Caco-2 (cell line): ENCODE results near the gene ZNF189. TPM values are rescaled to one million over a fixed set of nuclear protein-coding genes. Genes with fewer than 3 reads are reported as not detected.

ENCODE experiments used
- BruUV-seq: library from RNA; stranded (reverse); fragments of 400-500 nt; replicated peaks from 2 replicates; lab custom pipeline; 2021; lab: Mats Ljungman, UMichigan
- CTCF ChIA-PET: fragments of 300-600 bp; sonication (Branson Sonifier 250); formaldehyde crosslinking; loops from one replicate; lab custom pipeline; 2022; ENCODE audit warnings: antibody characterized with exemption; lab: Charles Lee
- POLR2A ChIA-PET: fragments of 300-600 bp; sonication (Branson Sonifier 250); formaldehyde crosslinking; loops from one replicate; lab custom pipeline; 2022; ENCODE audit warnings: antibody characterized with exemption; lab: Charles Lee
- DNase-seq, 2 experiments: peaks; one replicate each; pipeline versions ENCODE4 v3.0.0 to v3.0.0-alpha.2; 2020 to 2022
- H3K27me3 ChIP-seq: replicated peaks from 2 replicates; pipeline ENCODE4 v1.6.0; 2011; ENCODE audit warnings: low read length; ENCODE audit not compliant: control insufficient read depth, insufficient read depth
- H3K36me3 ChIP-seq: 2 replicates; pipeline ENCODE4 v1.5.1; 2011; ENCODE audit warnings: low read length; ENCODE audit not compliant: control insufficient read depth, insufficient read depth
- H3K4me1 ChIP-seq: fragments of 250-450 bp; sonication (Bioruptor Pico); 2 replicates; pipeline ENCODE4 v1.5.1; 2020; ENCODE audit warnings: mild to moderate bottlenecking
- H3K4me3 ChIP-seq: 2 replicates; pipeline ENCODE4 v1.5.1; 2011; ENCODE audit warnings: low read depth, mild to moderate bottlenecking, control low read depth, low read length
- H3K9me3 ChIP-seq: fragments of 250-450 bp; sonication (Bioruptor Pico); 2 replicates; pipeline ENCODE4 v1.5.1; 2020; ENCODE audit warnings: mild to moderate bottlenecking, moderate library complexity
- H3K27ac Mint-ChIP-seq: one replicate; pipeline ENCODE4 v1.8.0; 2022; ENCODE audit warnings: mixed read lengths; ENCODE audit not compliant: unreplicated experiment
- H3K27me3 Mint-ChIP-seq: one replicate; pipeline ENCODE4 v1.8.0; 2022; ENCODE audit warnings: mixed read lengths; ENCODE audit not compliant: insufficient read depth, unreplicated experiment
- H3K36me3 Mint-ChIP-seq: one replicate; pipeline ENCODE4 v1.8.0; 2022; ENCODE audit warnings: mild to moderate bottlenecking, mixed read lengths; ENCODE audit not compliant: insufficient read depth, unreplicated experiment
- H3K4me1 Mint-ChIP-seq: one replicate; pipeline ENCODE4 v1.8.0; 2022; ENCODE audit warnings: low read depth, mixed read lengths; ENCODE audit not compliant: unreplicated experiment
- H3K4me3 Mint-ChIP-seq: one replicate; pipeline ENCODE4 v1.8.0; 2022; ENCODE audit warnings: mild to moderate bottlenecking, moderate library complexity, mixed read lengths; ENCODE audit not compliant: unreplicated experiment
- H3K9me3 Mint-ChIP-seq: one replicate; pipeline ENCODE4 v1.8.0; 2022; ENCODE audit warnings: mixed read lengths; ENCODE audit not compliant: unreplicated experiment
- CTCF ChIP-seq, 2 experiments: fragments of 200-600 bp in 1 of 2; IDR thresholded peaks; 1 replicate in 1 of 2; 2 replicates in 1 of 2; pipeline versions ENCODE4 v1.5.1 to v1.8.0; 2011 to 2022; ENCODE audit warnings: antibody characterized with exemption in 1 of 2, control low read depth in 1 of 2, inconsistent platforms in 1 of 2, low read depth in 1 of 2, low read length in 1 of 2, mild to moderate bottlenecking in 1 of 2, moderate library complexity in 1 of 2; ENCODE audit not compliant: insufficient read depth in 1 of 2, severe bottlenecking in 1 of 2, unreplicated experiment in 1 of 2
- intact Hi-C: fragments of 100-400 bp; cut with micrococcal nuclease; formaldehyde crosslinking; loops from one replicate; pipeline ENCODE4 v1.10.0; 2022; ENCODE audit not compliant: unreplicated experiment
- total RNA-seq: library from RNA; stranded (reverse); gene quantifications from 2 replicates; pipeline ENCODE4 v1.2.3, GENCODE V29; 2022

ZNF189 gene
- total RNA-seq, 1 experiment from 2014 or later, result 15.3 TPM

GRCh38 chr9:101427358-101427757 is 28.7 kb downstream of the ZNF189 start:
- Histone ChIP-seq H3K36me3 (no peaks in the 10 kb centered on the region), H3K27me3 (no peaks in the 10 kb centered on the region), H3K4me3 (no peak overlapping the region), H3K4me1 (no peaks in the 10 kb centered on the region), H3K9me3 (no peaks in the 10 kb centered on the region)
- intact Hi-C loops, result no loop called here
- POLR2A ChIA-PET, result interaction anchor here (1.4 kb wide), 1 partner anchor 29 kb away, joined by 5 read pairs; the partner anchor contains the start of genes MRPL50 and ZNF189
- H3K36me3 Mint-ChIP-seq, result no peaks in the 10 kb centered on the region
- no peaks in the 10 kb centered on the region for H3K4me1 Mint-ChIP-seq
- CTCF ChIA-PET, result no interaction called here
- BruUV-seq, result no TSS peak
- H3K27me3 Mint-ChIP-seq, result no peaks in the 10 kb centered on the region
- H3K27ac Mint-ChIP-seq, result no peak overlapping the region
- no peak for DNase-seq
- TF ChIP-seq CTCF (IDR thresholded peaks at IDR 0.05; ENCODE audit: insufficient read depth in 1 of 2, low read depth in 1 of 2, low read length in 1 of 2, severe bottlenecking in 1 of 2, unreplicated experiment in 1 of 2), result no peak
- peaks cover 20% of the 10 kb centered on the region for H3K9me3 Mint-ChIP-seq
- no peak overlapping the region for H3K4me3 Mint-ChIP-seq

- Mint-ChIP-seq H3K36me3 (no peaks in the 10 kb centered on the region), H3K27me3 (no peaks in the 10 kb centered on the region), H3K4me3 (no peak overlapping the region), H3K4me1 (peaks cover under 1% of the 10 kb centered on the region), H3K27ac (no peak overlapping the region), H3K9me3 (peaks cover 20% of the 10 kb centered on the region)
- BruUV-seq, result no TSS peak
- intact Hi-C loops, result no loop called here
- Histone ChIP-seq H3K36me3 (no peaks in the 10 kb centered on the region), H3K4me1 (peaks cover 5% of the 10 kb centered on the region), H3K4me3 (no peak overlapping the region), H3K9me3 (no peaks in the 10 kb centered on the region), H3K27me3 (no peaks in the 10 kb centered on the region)
- no peak for TF ChIP-seq CTCF (IDR thresholded peaks at IDR 0.05; ENCODE audit: insufficient read depth in 1 of 2, low read depth in 1 of 2, low read length in 1 of 2, severe bottlenecking in 1 of 2, unreplicated experiment in 1 of 2)
- DNase-seq, result no peak
- ChIA-PET CTCF (no interaction called here), POLR2A (interaction anchor here (1.4 kb wide), 1 partner anchor 30 kb away, joined by 5 read pairs; the partner anchor contains the start of genes MRPL50 and ZNF189)
Observed at GRCh38 chr9:101427957-101428655, 29.5 kb downstream of the ZNF189 start.

- no peaks in the 10 kb centered on the region for H3K9me3 ChIP-seq
- H3K36me3 Mint-ChIP-seq, result no peaks in the 10 kb centered on the region
- H3K27me3 Mint-ChIP-seq, result no peaks in the 10 kb centered on the region
- no peak for DNase-seq
- no peak overlapping the region for H3K4me3 Mint-ChIP-seq
- H3K4me1 ChIP-seq, result peaks cover 9% of the 10 kb centered on the region
- H3K27me3 ChIP-seq, result no peaks in the 10 kb centered on the region
- ChIA-PET POLR2A (no interaction called here), CTCF (no interaction called here)
- no TSS peak for BruUV-seq
- no peak overlapping the region for H3K27ac Mint-ChIP-seq
- H3K9me3 Mint-ChIP-seq, result peaks cover 20% of the 10 kb centered on the region
- intact Hi-C loops, result no loop called here
- H3K4me1 Mint-ChIP-seq, result peaks cover 8% of the 10 kb centered on the region
- no peaks in the 10 kb centered on the region for H3K36me3 ChIP-seq
- H3K4me3 ChIP-seq, result no peak overlapping the region
- no peak for TF ChIP-seq CTCF (IDR thresholded peaks at IDR 0.05; ENCODE audit: insufficient read depth in 1 of 2, low read depth in 1 of 2, low read length in 1 of 2, severe bottlenecking in 1 of 2, unreplicated experiment in 1 of 2)
Observed at GRCh38 chr9:101428909-101429308, 30.3 kb downstream of the ZNF189 start.
